ENCODE data around the gene TMEM235. TPM values are rescaled to one million over a fixed set of nuclear protein-coding genes. Genes with fewer than 3 reads are reported as not detected.

Gene TMEM235
- total RNA-seq = not detected in 2 replicates

GRCh38 chr17:78230996-78231935 is at the start of gene TMEM235:
Gene TMEM235, plus strand, starts transcription at chr17:78231631. Its CDS starts 393 bp downstream, at chr17:78232024.

GRCh38 chr17:78186692-78187595 is 44.5 kb upstream of the TMEM235 start, which contains the start of the genes AFMID and TK1:
Gene AFMID, plus strand, starts transcription at chr17:78187362. Its CDS starts 9 bp downstream, at chr17:78187371.
Gene TK1, minus strand, starts transcription at chr17:78187052. Its CDS starts 58 bp downstream, at chr17:78186994.

DNA sequence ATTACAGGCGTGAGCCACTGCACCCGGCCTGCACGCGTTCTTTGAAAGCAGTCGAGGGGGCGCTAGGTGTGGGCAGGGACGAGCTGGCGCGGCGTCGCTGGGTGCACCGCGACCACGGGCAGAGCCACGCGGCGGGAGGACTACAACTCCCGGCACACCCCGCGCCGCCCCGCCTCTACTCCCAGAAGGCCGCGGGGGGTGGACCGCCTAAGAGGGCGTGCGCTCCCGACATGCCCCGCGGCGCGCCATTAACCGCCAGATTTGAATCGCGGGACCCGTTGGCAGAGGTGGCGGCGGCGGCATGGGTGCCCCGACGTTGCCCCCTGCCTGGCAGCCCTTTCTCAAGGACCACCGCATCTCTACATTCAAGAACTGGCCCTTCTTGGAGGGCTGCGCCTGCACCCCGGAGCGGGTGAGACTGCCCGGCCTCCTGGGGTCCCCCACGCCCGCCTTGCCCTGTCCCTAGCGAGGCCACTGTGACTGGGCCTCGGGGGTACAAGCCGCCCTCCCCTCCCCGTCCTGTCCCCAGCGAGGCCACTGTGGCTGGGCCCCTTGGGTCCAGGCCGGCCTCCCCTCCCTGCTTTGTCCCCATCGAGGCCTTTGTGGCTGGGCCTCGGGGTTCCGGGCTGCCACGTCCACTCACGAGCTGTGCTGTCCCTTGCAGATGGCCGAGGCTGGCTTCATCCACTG is 17.3 kb upstream of the TMEM235 start, which contains the start of gene BIRC5:
TSS of gene BIRC5 (plus strand) at position 238 of the 690 bp plus-strand sequence. CDS start at position 302, 64 bp downstream.

Other genes with a start within 250 kb of the TMEM235 start
- gene TMC6, start 102.9 kb upstream of the TMEM235 start, total RNA-seq = 1.2 and 1.8 TPM in 2 replicates
- gene TMC8, start 100.9 kb upstream of the TMEM235 start, total RNA-seq = not detected in 2 replicates
- not detected in 2 replicates for gene C17orf99, start 85.2 kb upstream of the TMEM235 start, total RNA-seq
- 16.6 and 18.4 TPM in 2 replicates for gene SYNGR2, start 63.0 kb upstream of the TMEM235 start, total RNA-seq
- 104 and 136 TPM in 2 replicates for gene TK1, start 44.6 kb upstream of the TMEM235 start, total RNA-seq
- gene AFMID, start 44.3 kb upstream of the TMEM235 start, total RNA-seq = 30.2 and 48.4 TPM in 2 replicates
- 48.7 and 63.8 TPM in 2 replicates for gene BIRC5, start 17.4 kb upstream of the TMEM235 start, total RNA-seq
- gene SOCS3, start 128.4 kb downstream of the TMEM235 start, total RNA-seq = 107 and 145 TPM in 2 replicates
- gene PGS1, start 147.0 kb downstream of the TMEM235 start, total RNA-seq = 29.5 and 33.7 TPM in 2 replicates